Measurements from ENCODE around the gene CACNA1F.

Gene CACNA1F

GRCh38 chrX:49262603-49263002 is 29.5 kb upstream of the CACNA1F start:
- no peak for DNase-seq
- Histone ChIP-seq H3K36me3 (no peaks in the 10 kb centered on the region), H3K27me3 (ENCODE audit: insufficient read depth, low read depth, severe bottlenecking) (peaks cover 8% of the 10 kb centered on the region), H3K27ac (no peak overlapping the region), H3K4me3 (ENCODE audit: low read depth, low read length) (no peak overlapping the region), H3K9me3 (ENCODE audit: severe bottlenecking) (no peaks in the 10 kb centered on the region)
- TF ChIP-seq CTCF (IDR thresholded peaks at IDR 0.05; ENCODE audit: low read depth, low read length): no peak

- Histone ChIP-seq H3K9me3 (ENCODE audit: severe bottlenecking) (no peaks in the 10 kb centered on the region), H3K36me3 (no peaks in the 10 kb centered on the region), H3K27me3 (ENCODE audit: insufficient read depth, low read depth, severe bottlenecking) (peaks cover 8% of the 10 kb centered on the region), H3K27ac (no peak overlapping the region), H3K4me3 (ENCODE audit: low read depth, low read length) (no peak overlapping the region)
- no peak for DNase-seq
- no peak for TF ChIP-seq CTCF (IDR thresholded peaks at IDR 0.05; ENCODE audit: low read depth, low read length)
Observed at GRCh38 chrX:49260221-49260985, 27.3 kb upstream of the CACNA1F start.

- Histone ChIP-seq H3K9me3 (ENCODE audit: severe bottlenecking) (no peaks in the 10 kb centered on the region), H3K27ac (no peak overlapping the region), H3K4me3 (ENCODE audit: low read depth, low read length) (no peak overlapping the region), H3K27me3 (ENCODE audit: insufficient read depth, low read depth, severe bottlenecking) (peaks cover 8% of the 10 kb centered on the region), H3K36me3 (no peaks in the 10 kb centered on the region)
- no peak for TF ChIP-seq CTCF (IDR thresholded peaks at IDR 0.05; ENCODE audit: low read depth, low read length)
- DNase-seq: no peak
Observed at GRCh38 chrX:49258749-49259124, 25.6 kb upstream of the CACNA1F start.

- no peaks in the 10 kb centered on the region for H3K9me3 ChIP-seq (ENCODE audit: severe bottlenecking)
- H3K4me3 ChIP-seq (ENCODE audit: low read depth, low read length): no peak overlapping the region
- no peak for TF ChIP-seq CTCF (IDR thresholded peaks at IDR 0.05; ENCODE audit: low read depth, low read length)
- peaks cover 8% of the 10 kb centered on the region for H3K27me3 ChIP-seq (ENCODE audit: insufficient read depth, low read depth, severe bottlenecking)
- H3K36me3 ChIP-seq: no peaks in the 10 kb centered on the region
- H3K27ac ChIP-seq: no peak overlapping the region
- DNase-seq: no peak
Observed at GRCh38 chrX:49257846-49258748, 25.0 kb upstream of the CACNA1F start.

- TF ChIP-seq CTCF (IDR thresholded peaks at IDR 0.05; ENCODE audit: low read depth, low read length): no peak
- Histone ChIP-seq H3K27ac (no peak overlapping the region), H3K27me3 (ENCODE audit: insufficient read depth, low read depth, severe bottlenecking) (peaks cover 8% of the 10 kb centered on the region), H3K36me3 (no peaks in the 10 kb centered on the region), H3K4me3 (ENCODE audit: low read depth, low read length) (no peak overlapping the region), H3K9me3 (ENCODE audit: severe bottlenecking) (no peaks in the 10 kb centered on the region)
- no peak for DNase-seq
Observed at GRCh38 chrX:49257074-49257790, 24.1 kb upstream of the CACNA1F start.

All from WERI-Rb-1 (cell line).